Central memory CD4-positive, alpha-beta T cell (primary cell): Measurements from ENCODE around the gene TASOR.
"Not testable (repeated sequence)": the region's sequence is repeated elsewhere in the genome, so short reads cannot be mapped to it uniquely, and the experiment has no call there.

Experiments
- DNase-seq: peaks from one replicate; pipeline ENCODE4 v3.0.0; 2022
- total RNA-seq, 3 experiments: gene quantifications; one replicate each; lab custom pipeline; 2026; lab: John Stamatoyannopoulos, UW

Gene TASOR, protein sequence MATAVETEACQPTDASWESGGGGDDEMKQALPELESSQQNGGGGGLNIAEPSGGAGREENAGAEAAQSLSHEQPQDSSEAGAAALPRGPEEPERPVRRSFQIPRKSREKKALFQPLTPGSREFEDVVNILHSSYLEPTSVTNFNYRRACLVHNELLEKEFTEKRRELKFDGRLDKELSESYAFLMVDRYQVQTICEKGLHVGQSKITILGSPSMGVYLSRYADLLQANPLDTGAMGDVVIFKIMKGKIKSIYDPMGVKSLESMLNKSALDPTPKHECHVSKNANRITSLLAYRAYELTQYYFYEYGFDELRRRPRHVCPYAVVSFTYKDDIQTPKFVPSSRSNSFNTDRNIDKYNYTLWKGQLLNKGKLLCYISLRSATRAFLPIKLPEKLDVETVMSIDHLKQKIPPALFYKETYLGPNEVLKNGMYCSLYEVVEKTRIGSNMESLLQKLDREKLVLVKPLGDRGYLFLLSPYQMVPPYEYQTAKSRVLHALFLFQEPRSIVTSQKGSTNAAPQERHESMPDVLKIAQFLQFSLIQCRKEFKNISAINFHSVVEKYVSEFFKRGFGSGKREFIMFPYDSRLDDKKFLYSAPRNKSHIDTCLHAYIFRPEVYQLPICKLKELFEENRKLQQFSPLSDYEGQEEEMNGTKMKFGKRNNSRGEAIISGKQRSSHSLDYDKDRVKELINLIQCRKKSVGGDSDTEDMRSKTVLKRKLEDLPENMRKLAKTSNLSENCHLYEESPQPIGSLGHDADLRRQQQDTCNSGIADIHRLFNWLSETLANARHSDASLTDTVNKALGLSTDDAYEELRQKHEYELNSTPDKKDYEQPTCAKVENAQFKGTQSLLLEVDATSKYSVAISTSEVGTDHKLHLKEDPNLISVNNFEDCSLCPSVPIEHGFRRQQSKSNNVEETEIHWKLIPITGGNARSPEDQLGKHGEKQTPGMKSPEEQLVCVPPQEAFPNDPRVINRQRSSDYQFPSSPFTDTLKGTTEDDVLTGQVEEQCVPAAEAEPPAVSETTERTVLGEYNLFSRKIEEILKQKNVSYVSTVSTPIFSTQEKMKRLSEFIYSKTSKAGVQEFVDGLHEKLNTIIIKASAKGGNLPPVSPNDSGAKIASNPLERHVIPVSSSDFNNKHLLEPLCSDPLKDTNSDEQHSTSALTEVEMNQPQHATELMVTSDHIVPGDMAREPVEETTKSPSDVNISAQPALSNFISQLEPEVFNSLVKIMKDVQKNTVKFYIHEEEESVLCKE (N-terminal part only)
- 174 to 347 (median 223) reads per million in 3 experiments for total RNA-seq

DNA sequence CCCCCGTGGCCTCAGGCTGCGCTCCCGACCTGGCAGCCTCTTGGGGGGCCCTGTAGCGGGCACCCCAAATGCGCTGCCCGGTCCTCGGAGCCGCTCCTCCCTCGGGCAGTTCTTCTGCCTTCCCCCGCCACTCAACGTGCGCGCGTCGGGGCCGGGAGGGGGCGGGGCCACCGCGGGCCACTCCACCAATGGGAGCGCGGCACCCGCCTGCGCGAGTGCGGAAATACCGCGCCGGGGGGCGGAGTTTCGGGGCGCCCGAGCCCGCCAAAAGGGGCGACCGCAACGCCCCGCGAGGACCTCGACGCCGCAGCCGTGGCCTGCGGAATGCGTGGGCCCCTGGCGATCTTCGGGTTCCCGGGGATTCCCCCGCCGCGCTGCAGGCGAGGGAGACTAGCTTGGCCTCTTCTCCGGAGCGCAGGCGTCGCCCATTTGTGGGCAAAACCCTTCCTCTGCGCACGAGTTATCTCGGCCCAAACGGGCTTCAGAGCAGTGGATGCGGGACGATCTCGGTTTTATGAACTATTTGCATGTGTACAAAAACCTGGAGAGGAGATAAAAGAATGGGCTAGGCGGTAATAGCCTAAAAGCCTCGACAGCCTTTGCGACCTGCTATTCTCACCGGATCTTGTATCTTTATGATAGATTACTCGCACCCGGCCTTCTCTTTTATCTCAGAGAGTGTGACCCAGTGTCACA lies at the start of gene TASOR:
TASOR (minus strand) TSS at position 144 of the 696 bp plus-strand sequence. CDS start 259 bp downstream, outside the sequence.
- DNase-seq, result peak; percentile 84

DNA sequence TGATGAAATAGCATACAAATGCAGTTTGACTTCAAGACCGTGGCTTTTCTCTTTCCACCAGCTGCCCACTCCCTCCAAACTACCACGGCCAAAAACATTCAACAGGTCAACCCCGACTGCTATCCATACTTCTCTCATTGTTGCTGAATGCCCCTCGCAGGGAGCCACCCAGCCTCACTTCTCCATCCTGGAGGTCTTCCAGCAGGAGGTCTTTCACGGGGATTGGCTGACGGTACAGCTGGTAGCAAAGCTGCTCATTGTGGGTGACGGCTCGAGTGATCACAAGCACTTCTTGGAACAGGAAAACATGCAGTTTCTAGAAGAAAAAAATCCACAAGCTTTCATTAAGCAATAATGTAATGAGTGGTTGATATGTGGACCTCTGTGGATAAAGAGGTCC lies 49.0 kb upstream of the TASOR start:
- no peak for DNase-seq

DNA sequence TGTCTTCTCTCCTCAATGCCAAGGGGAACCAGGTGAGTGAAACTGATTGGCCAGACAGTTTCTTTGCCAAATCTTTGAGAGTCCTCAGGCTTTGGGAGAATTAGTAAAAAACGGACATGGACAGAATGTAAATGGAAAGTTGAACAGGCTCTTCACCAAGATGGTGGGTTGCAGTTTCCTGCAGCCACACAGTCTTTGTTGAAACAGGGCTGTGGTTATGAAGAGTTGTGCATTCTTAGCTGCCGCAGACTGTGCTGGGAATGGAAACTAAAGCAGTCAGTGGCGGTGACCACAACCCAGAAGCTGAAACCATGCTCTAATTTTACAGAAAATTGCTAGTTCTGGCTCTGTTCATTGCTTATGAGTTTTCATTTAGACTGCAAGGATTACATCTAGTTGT lies 42.1 kb upstream of the TASOR start:
- DNase-seq, result peak; percentile 52

DNA sequence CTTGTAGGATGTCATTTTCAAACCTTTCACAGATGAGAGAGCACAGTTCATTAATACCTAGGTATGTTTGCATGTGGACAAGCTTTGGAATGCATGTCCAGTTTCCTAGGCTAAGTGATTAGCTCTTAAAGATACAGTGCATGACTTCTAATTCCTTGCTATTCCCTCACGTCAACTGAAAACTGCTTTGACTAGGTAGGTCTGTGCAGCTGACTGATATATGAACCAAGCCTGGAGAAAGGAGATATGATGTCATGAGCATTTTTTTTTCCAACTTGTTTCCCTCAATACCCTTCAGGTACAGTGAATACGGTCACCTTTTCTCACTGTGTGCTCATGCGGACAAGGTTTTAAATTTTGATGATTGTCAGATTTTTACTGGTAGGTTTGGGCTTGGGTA lies 41.6 kb upstream of the TASOR start:
- DNase-seq, result no peak

DNA sequence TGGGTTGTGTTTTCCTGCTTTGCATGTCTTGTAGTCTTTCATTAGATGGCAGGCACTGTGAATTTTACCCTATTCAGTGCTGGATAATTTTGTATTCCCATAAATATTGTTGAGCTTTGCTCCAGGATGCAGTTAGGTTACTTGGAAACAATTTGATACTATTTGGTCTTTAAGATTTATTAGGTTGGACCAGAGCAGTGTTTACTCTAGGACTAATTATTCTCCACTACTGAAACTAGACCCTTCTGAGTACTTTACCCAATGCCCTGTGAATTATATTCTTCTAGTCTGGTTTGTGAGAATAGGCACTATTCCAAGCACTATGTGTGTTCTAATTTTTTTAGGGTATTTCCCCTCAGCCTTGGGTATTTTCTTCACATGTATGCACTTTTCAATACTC lies 37.8 kb upstream of the TASOR start:
- no peak for DNase-seq

DNA sequence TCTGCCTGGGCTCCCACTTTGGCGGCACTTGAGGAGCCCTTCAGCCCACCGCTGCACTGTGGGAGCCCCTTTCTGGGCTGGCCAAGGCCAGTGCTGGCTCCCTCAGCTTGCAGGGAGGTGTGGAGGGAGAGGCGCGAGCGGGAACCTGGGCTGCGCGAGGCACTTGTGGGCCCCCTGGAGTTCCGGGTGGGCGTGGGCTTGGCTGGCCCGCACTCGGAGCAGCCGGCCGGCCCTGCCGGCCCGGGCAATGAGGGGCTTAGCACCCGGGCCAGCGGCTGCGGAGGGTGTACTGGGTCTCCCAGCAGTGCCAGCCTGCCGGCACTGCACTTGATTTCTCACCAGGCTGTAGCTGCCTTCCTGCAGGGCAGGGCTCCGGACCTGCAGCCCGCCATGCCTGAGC lies 35.7 kb upstream of the TASOR start:
- DNase-seq, result not testable (repeated sequence)

DNA sequence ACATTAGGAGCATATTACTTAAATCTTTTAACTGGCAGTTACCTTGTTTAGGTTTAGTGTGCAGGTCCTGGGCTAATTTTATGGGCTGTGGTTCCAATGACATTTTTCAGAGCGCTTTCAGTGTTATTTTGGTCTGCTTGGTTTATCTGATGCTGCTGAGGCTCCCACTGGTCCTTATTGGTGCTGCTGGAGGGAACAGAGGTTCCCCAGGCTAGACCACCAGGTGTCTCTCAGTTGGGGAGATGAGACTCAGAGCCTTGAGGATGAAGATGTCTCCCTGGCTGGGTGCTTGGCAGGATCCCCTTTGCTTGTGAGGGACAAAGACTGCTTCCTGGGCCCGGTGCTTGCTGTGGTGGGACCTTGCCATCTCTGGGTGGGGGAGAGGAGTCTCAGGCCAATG lies 28.3 kb upstream of the TASOR start:
- DNase-seq, result no peak

DNA sequence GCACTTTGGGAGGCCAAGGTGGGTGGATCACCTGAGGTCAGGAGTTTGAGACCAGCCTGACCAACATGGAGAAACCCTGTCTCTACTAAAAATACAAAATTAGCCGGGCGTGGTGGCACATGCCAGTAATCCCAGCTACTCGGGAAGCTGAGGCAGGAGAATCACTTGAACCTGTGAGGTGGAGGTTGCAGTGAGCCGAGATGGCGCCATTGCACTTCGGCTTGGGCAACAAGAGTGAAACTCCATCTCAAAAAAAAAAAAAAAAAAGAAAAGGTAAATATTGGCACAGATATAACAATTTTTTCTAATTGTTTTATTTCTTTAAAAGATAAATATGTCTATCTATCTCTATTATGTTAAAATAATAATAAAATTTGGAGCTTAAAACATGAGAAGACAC lies 24.3 kb upstream of the TASOR start:
- not testable (repeated sequence) for DNase-seq

DNA sequence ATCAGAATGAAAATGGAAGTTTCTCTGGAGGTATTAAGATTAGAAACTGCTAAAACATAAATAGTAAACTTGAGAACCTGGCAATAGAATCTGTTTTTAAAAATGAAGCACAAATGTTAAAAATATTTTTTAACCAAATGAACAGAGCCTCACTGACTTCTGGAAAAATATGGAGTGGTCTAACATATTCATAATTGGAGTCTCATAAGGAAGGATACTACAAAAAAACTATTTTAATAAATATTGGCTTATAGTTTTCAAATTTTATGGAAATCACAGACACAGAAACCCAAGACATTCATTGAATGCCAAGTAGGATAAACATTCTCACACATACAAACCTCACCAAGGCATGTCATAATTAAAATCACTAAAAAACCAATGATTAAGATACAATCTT lies 23.6 kb upstream of the TASOR start:
- no peak for DNase-seq

DNA sequence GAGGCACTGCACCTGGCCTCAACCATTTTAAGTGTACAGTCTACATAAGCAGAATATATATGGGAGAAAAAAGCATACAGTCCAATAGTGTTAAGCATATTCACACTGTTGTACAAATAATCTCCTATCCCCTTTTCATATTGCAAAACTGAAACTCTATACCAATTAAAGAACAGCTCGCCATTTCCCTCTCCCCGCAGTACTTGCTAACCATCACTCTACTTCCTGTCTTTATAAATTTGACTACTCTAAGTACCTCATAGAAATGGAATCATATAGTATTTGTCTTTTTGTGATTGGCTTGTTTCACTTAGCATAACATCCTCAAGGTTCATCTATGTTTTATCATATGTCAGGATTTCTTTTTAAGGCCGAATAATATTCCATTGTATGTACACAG lies 21.6 kb upstream of the TASOR start:
- no peak for DNase-seq

DNA sequence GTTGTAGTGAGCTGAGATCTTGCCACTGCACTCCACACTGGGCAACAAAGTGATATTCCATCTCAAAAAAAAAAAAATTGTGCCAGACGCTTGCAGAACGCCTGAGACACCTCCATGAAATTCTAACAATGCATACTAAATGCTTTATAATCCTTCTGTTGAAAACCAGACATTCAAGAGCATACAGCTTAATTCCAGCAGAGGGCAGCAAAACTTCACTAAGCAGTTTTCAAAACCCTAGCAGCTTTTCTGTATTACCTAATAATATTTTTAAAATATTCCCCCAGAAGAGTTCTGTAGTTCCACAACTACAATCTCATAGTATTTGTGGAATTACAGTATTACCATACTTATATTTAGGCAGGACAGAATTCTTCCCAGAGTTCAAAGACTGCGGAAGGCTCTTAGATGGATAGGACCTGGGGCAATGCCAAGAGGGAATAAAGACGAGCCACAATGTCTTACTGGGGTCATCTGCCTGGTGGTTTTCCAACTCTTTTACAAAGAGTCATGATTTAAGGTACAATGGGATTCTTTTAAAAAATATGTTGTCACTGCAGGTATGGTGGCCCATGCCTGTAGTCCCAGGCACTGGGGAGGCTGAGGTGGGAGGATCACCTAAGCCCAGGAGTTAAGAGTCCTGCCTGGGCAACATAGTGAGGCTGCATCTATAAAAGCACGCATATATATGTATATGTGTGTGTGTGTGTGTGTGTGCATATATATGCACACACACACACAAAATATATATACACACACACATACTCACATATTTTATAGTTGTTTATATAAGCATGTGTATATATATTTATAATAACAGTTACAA lies 19.6 kb upstream of the TASOR start:
- DNase-seq, result peak; percentile 60

DNA sequence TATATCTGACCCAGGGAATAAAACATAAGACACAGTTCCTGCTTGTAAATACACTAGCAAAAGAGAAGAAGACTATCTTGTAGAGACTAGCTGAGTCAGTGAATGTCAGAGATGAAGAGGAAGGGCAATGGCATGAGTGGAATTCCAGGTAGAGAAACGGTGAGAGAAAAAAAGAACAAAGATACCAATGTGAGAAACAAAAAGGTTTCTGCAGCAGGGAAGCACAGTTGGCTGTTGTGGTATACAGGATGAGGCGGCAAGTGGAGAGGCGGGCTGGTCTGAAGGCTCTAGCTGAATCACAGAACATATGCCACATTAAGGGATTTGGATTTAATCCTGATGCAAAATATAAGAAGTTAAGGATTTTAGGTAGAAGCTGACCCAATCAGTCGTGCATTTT lies 17.1 kb upstream of the TASOR start:
- no peak for DNase-seq

DNA sequence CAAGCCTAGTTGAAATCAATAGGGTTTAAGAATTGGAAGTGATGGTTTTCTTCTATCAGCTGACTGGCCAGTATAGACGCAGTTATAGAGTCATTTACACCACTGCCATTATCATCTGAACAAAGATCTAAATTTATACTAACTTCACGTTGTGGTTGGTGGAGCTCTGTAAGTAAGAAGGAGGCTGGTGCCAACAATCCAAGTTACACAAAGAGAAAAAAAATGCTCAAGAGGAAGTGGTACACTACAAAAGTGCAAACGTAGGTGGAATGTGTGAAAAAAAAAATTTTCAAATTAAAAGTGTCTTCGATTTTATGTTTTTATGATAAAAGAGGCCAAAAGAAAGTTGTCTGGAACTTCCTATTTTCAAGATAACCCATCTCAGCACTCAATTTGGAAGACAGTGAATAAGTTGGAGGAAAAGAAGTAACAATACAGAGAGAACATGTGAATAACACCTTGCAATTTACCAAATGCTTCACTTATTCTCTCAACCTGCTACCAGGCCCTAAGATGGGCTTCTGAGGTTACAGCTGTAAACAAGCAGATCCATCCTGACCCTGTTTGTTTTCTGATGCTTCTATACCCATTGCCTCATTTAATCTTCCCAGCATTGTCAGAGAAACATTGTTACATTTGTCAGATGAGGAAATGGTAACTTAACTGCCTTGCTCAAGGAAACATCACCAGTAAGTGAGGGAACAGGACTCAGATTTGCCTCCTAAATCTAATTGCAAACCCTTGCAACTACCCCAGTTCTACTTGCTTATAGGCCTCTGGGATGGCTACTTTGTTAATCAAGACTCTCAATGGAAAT lies 12.0 kb upstream of the TASOR start:
- DNase-seq, result peak; percentile 50

DNA sequence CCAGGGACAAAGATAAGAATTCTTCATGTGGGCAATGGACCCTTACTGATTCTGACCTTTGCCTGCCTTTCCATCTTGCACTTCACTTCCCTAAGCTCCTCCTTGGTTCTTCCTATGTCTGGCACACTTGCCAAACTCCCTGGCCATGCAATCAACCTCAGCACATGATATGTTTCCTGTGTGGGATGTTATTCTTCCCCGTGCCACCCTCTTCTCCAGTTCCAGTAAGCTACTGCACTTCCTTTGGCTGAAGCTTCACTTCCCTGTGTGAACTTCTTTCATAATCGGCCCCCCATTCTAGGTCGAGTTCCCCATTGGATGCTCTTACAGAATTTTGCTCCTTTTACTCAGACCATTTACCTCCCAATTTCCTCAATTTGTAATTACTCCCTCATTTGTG lies 10.7 kb upstream of the TASOR start:
- no peak for DNase-seq

DNA sequence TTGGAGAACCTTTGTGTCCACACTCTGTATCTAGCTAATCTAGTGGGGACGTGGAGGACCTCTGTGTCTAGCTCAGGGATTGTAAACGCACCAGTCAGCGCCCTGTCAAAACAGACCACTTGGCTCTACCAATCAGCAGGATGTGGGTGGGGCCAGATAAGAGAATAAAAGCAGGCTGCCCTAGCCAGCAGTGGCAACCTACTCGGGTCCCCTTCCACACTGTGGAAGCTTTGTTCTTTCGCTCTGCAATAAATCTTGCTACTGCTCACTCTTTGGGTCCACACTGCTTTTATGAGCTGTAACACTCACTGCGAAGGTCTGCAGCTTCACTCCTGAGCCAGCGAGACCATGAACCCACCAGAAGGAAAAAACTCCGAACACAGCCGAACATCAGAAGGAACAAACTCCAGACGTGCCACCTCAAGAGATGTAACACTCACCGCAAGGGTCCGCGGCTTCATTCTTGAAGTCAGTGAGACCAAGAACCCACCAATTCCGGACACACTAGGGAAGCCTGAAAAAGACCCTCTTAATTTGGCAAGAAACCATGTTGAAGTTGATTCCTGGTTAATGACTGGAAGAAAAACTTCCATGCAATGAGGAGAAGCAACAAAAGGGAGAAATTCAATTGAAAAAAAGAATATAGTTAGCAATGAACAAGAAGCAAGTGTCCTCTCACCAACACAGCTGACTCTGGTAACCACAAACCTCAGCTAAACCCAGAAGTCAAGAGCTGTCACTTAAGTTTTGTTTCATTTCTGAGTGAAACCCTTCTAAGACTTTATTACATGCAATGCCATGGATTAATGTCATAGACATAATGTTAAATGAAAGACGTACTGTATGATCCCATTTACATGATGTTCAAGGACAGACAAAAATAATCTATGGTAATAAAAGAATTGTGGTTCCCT lies 9.7 kb upstream of the TASOR start:
- DNase-seq, result peak; percentile 56

DNA sequence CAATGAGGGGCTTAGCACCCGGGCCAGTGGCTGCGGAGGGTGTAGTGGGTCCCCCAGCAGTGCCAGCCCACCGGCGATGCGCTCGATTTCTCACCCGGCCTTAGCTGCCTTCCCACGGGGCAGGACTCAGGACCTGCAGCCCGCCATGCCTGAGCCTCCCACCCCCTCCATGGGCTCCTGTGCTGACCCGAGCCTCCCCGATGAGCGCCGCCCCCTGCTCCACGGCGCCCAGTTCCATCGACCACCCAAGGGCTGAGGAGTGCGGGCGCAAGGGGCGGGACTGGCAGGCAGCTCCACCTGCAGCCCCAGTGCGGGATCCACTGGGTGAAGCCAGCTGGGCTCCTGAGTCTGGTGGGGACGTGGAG lies 8.9 kb upstream of the TASOR start:
- not testable (repeated sequence) for DNase-seq

DNA sequence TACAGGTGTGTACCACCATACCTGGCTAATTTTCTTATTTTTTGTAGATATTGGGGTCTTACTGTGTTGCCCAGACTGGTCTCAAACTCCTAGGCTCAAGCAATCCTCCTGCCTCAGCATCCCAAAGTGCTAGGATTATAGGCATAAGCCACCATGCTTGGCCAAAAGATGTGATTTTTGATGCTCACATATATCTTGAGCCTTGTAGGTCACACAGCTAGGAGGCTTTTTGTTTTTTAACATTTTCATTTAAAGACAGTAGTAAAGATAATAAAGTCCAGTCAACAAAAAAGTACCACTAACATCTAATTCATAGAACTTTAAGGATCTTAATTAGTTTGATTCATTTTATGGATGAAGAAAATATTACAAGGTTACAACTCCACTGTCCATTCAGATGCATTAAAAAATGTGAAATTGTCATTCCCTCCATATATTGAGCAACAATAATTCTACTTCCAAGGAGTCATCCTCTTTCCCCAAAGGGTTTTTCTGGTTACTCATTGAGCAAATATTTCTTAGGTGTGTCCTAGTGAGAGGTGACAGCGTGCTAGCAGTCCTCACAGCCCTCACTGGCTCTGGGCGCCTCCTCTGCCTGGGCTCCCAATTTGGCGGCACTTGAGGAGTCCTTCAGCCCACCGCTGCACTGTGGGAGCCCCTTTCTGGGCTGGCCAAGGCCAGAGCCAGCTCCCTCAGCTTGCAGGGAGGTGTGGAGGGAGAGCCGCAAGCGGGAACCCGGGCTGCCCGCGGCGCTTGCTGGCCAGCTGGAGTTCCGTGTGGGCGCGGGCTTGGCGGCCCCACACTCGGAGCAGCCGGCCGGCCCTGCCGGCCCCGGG lies 8.3 kb upstream of the TASOR start:
- DNase-seq, result no peak

DNA sequence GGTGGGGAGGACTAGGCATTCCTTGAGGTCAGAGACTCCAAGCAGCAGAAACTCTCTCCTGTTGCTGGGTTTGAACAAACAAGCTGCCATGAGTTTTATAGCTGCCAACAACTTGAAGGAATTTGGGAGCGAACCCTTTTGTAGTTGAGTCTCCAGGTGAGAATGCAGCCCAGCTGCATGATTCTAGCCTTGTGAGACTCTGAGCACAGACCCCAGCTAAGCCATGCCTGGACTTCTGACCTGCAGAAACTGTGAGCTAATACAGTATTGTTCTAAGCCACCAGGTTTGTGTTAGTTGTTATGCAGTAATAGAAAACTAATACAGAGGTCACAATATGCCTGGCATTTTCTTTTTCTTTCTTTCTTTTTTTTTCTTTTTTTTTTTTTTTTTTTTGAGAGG lies 6.2 kb upstream of the TASOR start:
- DNase-seq, result no peak

DNA sequence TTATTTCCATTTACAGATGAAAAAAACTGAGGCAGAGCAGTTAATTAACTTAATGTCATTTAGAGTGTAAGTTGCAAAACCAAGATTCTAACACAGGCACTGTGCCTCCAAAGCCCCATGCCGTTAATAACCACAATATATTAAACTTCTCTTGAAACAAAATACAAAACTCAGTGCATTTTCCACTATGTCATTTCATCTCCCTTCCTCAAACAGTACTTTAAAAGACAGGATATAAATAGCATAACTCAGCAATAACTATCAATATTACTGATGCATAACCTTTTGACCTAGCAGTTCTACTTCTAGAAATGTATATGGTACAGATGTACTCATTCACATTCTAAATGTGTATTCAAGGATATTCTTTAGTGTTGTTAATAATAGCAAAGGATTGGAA lies 5.1 kb upstream of the TASOR start:
- DNase-seq, result no peak
